ENCODE data around the gene STK32C. TPM values are rescaled to one million over a fixed set of nuclear protein-coding genes. Genes with fewer than 3 reads are reported as not detected.

The STK32C gene
- polyA plus RNA-seq, 1 donor from 2014 or later: 23.2 TPM

DNA sequence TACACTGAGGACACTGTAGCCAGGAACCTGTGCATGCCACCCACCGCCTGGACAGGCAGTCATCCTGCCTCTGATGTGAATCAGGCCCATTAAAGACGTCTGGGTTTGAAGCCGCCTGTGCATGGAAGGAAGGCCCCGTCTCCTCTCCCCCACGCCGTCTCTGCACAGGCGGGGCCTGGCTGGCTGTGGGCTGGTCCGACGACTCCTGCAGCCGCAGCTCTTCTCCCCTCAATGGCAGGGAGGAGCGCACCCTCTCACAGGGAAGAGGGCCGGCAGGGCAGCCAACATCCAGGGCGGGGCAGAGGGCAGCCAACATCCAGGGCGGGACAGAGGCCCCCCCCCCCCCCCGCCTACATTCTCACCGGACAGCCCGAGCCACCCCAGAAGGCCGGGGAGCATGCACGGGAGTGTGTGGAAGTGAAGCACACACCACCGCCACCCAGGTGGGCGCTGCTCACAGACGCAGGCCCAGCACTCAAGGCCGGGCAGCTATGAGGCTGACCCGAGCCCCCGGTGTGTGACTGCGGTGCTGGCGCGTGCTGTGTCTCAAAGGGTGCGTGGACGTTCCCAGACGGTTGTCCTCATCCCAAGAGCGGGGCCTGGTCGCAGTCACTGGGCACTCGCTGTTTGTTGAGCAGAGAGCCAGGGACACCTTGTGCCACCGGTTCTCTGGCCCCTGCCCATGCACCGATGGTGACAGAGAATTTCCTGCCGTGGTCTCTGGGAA, 101.9 kb downstream of the STK32C start:
- no peak overlapping the region for H2AFZ ChIP-seq (ENCODE audit: low read depth, low read length)
- H3K9me2 ChIP-seq (ENCODE audit: insufficient read depth, low read length): no peaks in the 10 kb centered on the region
- no peaks in the 10 kb centered on the region for H3K9me3 ChIP-seq (ENCODE audit: low read length)
- H3K36me3 ChIP-seq (ENCODE audit: insufficient read depth, low read length): no peaks in the 10 kb centered on the region
- H3K27ac ChIP-seq (ENCODE audit: low read length): no peak overlapping the region
- H3K27me3 ChIP-seq (ENCODE audit: insufficient read depth, low read depth, low read length): no peaks in the 10 kb centered on the region
- no peaks in the 10 kb centered on the region for H3K79me2 ChIP-seq (replicated peaks; ENCODE audit: insufficient read depth, low read length)
- TF ChIP-seq RAD21 (conservative IDR thresholded peaks at IDR 0.05) (no peak), MXI1 (conservative IDR thresholded peaks at IDR 0.05; ENCODE audit: poor library complexity, severe bottlenecking) (no peak), EP300 (conservative IDR thresholded peaks at IDR 0.05; ENCODE audit: poor library complexity, severe bottlenecking) (no peak), POLR2AphosphoS5 (IDR thresholded peaks at IDR 0.05) (no peak), EZH2 (IDR thresholded peaks at IDR 0.05; ENCODE audit: borderline replicate concordance, insufficient read depth, low read length, poor library complexity, severe bottlenecking) (no peak), TAF1 (IDR thresholded peaks at IDR 0.05; ENCODE audit: low read depth) (no peak), SMC3 (conservative IDR thresholded peaks at IDR 0.05; ENCODE audit: poor library complexity) (no peak)
- TF ChIP-seq, protein P1, sequence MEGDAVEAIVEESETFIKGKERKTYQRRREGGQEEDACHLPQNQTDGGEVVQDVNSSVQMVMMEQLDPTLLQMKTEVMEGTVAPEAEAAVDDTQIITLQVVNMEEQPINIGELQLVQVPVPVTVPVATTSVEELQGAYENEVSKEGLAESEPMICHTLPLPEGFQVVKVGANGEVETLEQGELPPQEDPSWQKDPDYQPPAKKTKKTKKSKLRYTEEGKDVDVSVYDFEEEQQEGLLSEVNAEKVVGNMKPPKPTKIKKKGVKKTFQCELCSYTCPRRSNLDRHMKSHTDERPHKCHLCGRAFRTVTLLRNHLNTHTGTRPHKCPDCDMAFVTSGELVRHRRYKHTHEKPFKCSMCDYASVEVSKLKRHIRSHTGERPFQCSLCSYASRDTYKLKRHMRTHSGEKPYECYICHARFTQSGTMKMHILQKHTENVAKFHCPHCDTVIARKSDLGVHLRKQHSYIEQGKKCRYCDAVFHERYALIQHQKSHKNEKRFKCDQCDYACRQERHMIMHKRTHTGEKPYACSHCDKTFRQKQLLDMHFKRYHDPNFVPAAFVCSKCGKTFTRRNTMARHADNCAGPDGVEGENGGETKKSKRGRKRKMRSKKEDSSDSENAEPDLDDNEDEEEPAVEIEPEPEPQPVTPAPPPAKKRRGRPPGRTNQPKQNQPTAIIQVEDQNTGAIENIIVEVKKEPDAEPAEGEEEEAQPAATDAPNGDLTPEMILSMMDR (IDR thresholded peaks at IDR 0.05; ENCODE audit: poor library complexity, severe bottlenecking): no peak
- TF ChIP-seq, protein P2, sequence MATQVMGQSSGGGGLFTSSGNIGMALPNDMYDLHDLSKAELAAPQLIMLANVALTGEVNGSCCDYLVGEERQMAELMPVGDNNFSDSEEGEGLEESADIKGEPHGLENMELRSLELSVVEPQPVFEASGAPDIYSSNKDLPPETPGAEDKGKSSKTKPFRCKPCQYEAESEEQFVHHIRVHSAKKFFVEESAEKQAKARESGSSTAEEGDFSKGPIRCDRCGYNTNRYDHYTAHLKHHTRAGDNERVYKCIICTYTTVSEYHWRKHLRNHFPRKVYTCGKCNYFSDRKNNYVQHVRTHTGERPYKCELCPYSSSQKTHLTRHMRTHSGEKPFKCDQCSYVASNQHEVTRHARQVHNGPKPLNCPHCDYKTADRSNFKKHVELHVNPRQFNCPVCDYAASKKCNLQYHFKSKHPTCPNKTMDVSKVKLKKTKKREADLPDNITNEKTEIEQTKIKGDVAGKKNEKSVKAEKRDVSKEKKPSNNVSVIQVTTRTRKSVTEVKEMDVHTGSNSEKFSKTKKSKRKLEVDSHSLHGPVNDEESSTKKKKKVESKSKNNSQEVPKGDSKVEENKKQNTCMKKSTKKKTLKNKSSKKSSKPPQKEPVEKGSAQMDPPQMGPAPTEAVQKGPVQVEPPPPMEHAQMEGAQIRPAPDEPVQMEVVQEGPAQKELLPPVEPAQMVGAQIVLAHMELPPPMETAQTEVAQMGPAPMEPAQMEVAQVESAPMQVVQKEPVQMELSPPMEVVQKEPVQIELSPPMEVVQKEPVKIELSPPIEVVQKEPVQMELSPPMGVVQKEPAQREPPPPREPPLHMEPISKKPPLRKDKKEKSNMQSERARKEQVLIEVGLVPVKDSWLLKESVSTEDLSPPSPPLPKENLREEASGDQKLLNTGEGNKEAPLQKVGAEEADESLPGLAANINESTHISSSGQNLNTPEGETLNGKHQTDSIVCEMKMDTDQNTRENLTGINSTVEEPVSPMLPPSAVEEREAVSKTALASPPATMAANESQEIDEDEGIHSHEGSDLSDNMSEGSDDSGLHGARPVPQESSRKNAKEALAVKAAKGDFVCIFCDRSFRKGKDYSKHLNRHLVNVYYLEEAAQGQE (IDR thresholded peaks at IDR 0.05; ENCODE audit: borderline replicate concordance): no peak
- H3K4me2 ChIP-seq (ENCODE audit: low read length): no peak overlapping the region
- H3K4me3 ChIP-seq (ENCODE audit: low read length): no peak overlapping the region
- no peaks in the 10 kb centered on the region for H3F3A ChIP-seq (ENCODE audit: insufficient read depth, low read length, poor library complexity, severe bottlenecking)
- no peaks in the 10 kb centered on the region for H4K20me1 ChIP-seq (ENCODE audit: insufficient read depth)
- no peak overlapping the region for H3K9ac ChIP-seq (ENCODE audit: low read length)

DNA sequence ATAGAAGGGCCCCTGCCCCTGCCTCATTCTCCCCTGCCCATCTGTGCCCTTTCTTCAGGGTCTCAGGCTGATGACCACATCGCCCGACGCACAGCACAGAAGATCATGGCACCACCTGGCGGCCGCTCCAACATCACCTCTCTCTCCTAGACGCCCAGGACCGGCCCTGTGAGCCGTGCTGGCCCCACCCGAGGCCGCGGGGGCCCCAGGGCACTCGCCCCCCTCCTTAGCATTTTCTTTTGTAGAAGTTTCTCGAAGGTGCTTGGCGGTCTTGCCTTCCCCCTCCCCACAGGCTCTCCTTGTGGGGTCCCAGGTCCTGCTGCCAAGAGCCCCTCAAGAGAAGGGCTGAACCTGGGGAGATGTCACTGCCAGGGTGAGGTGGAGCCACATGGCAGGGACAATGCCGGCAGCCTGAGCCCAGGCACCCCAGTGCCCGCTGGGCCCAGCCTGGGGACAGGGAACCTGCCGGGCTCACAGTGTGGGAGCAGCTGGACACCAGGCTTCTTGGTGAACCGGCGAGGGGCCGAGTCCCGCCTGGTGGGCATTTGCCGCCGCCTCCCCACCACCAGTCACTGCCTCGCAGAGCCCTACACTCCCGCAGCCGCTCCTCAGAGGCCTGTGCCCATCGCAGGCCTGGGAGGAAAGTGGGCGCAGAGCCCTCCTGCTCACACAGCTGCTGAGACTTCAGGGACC, 102.8 kb downstream of the STK32C start:
- Histone ChIP-seq H3K4me3 (ENCODE audit: low read length) (no peak overlapping the region), H3K27me3 (ENCODE audit: insufficient read depth, low read depth, low read length) (no peaks in the 10 kb centered on the region), H3K9ac (ENCODE audit: low read length) (no peak overlapping the region), H3K9me3 (ENCODE audit: low read length) (no peaks in the 10 kb centered on the region), H3K4me2 (ENCODE audit: low read length) (no peak overlapping the region), H3K36me3 (ENCODE audit: insufficient read depth, low read length) (no peaks in the 10 kb centered on the region), H3K27ac (ENCODE audit: low read length) (no peak overlapping the region), H3F3A (ENCODE audit: insufficient read depth, low read length, poor library complexity, severe bottlenecking) (no peaks in the 10 kb centered on the region), H2AFZ (ENCODE audit: low read depth, low read length) (no peak overlapping the region), H3K9me2 (ENCODE audit: insufficient read depth, low read length) (no peaks in the 10 kb centered on the region), H3K79me2 (replicated peaks; ENCODE audit: insufficient read depth, low read length) (no peaks in the 10 kb centered on the region), H4K20me1 (ENCODE audit: insufficient read depth) (no peaks in the 10 kb centered on the region)
- TF ChIP-seq EP300 (conservative IDR thresholded peaks at IDR 0.05; ENCODE audit: poor library complexity, severe bottlenecking): no peak
- TF ChIP-seq RAD21 (conservative IDR thresholded peaks at IDR 0.05): no peak
- no peak for TF ChIP-seq MXI1 (conservative IDR thresholded peaks at IDR 0.05; ENCODE audit: poor library complexity, severe bottlenecking)
- TF ChIP-seq EZH2 (IDR thresholded peaks at IDR 0.05; ENCODE audit: borderline replicate concordance, insufficient read depth, low read length, poor library complexity, severe bottlenecking): no peak
- TF ChIP-seq, protein P2 (IDR thresholded peaks at IDR 0.05; ENCODE audit: borderline replicate concordance): no peak
- no peak for TF ChIP-seq SMC3 (conservative IDR thresholded peaks at IDR 0.05; ENCODE audit: poor library complexity)
- TF ChIP-seq, protein P1 (IDR thresholded peaks at IDR 0.05; ENCODE audit: poor library complexity, severe bottlenecking): no peak
- TF ChIP-seq POLR2AphosphoS5 (IDR thresholded peaks at IDR 0.05): no peak
- TF ChIP-seq TAF1 (IDR thresholded peaks at IDR 0.05; ENCODE audit: low read depth): no peak

All from neural cell (in vitro differentiated cells).